DND-41 (cell line): ENCODE results near the gene ELF1.

ENCODE experiments used
- ATAC-seq: fragments of 200-7000 bp; cut with Tn5 transposase; 3 replicates; pipeline ENCODE4 v1.9.1; 2021; ENCODE audit warnings: low read depth; ENCODE audit not compliant: insufficient read depth
- DNase-seq: peaks from one replicate; pipeline ENCODE4 v3.0.0-alpha.2; 2020
- H2AFZ ChIP-seq: 2 replicates; pipeline ENCODE4 v1.6.0; 2012; ENCODE audit warnings: low read depth, low read length
- H3K27ac ChIP-seq: 2 replicates; pipeline ENCODE4 v1.5.1; 2012; ENCODE audit warnings: low read length, inconsistent platforms
- H3K27me3 ChIP-seq: fragments of 200-600 bp; sonication (generic); 2 replicates; pipeline ENCODE4 v1.6.0; 2012; ENCODE audit warnings: low read length, mild to moderate bottlenecking, inconsistent platforms; ENCODE audit not compliant: insufficient read depth, poor library complexity
- H3K36me3 ChIP-seq: 2 replicates; pipeline ENCODE4 v1.5.1; 2012; ENCODE audit warnings: low read length, inconsistent platforms; ENCODE audit not compliant: insufficient read depth
- H3K4me1 ChIP-seq: 2 replicates; pipeline ENCODE4 v1.5.1; 2012; ENCODE audit warnings: mild to moderate bottlenecking, low read length; ENCODE audit not compliant: insufficient read depth
- H3K4me2 ChIP-seq: 2 replicates; pipeline ENCODE4 v1.6.0; 2012; ENCODE audit warnings: mild to moderate bottlenecking, moderate library complexity, low read length, inconsistent platforms; ENCODE audit not compliant: insufficient read depth
- H3K4me3 ChIP-seq, 2 experiments: fragments of 200-600 bp in 1 of 2; shearing (Covaris generic) in 1 of 2; 2 replicates each; pipeline ENCODE4 v1.5.1; 2012 to 2016; ENCODE audit warnings: inconsistent platforms in 2 of 2, low read length in 2 of 2, mild to moderate bottlenecking in 2 of 2, low read depth in 1 of 2, moderate library complexity in 1 of 2
- H3K79me2 ChIP-seq: 2 replicates; pipeline ENCODE4 v1.6.0; 2012; ENCODE audit warnings: low read length, inconsistent platforms; ENCODE audit not compliant: insufficient read depth
- H3K9ac ChIP-seq: 2 replicates; pipeline ENCODE4 v1.6.0; 2012; ENCODE audit warnings: low read depth, mild to moderate bottlenecking, inconsistent platforms, low read length, moderate library complexity
- H3K9me3 ChIP-seq: 2 replicates; pipeline ENCODE4 v1.5.1; 2012; ENCODE audit warnings: low read length, moderate library complexity, mild to moderate bottlenecking, inconsistent platforms; ENCODE audit not compliant: insufficient read depth, severe bottlenecking
- H4K20me1 ChIP-seq: 2 replicates; pipeline ENCODE4 v1.6.0; 2012; ENCODE audit warnings: low read length; ENCODE audit not compliant: insufficient read depth
- CTCF ChIP-seq: IDR thresholded peaks from 2 replicates; pipeline ENCODE4 v1.5.1; 2012; ENCODE audit warnings: borderline replicate concordance, low read length, moderate library complexity, mild to moderate bottlenecking; ENCODE audit not compliant: poor library complexity, severe bottlenecking; ENCODE audit errors: extremely low read depth
- EZH2 ChIP-seq: IDR thresholded peaks from 3 replicates; pipeline ENCODE4 v1.6.1; 2012; ENCODE audit warnings: borderline replicate concordance, low read depth, mild to moderate bottlenecking, moderate library complexity, low read length, inconsistent platforms; ENCODE audit not compliant: severe bottlenecking

The ELF1 gene

GRCh38 chr13:40984668-40985366 is 34.3 kb downstream of the ELF1 start:
- peak overlapping the region; percentile 75 for H3K4me2 ChIP-seq
- H3K27ac ChIP-seq: peak overlapping the region; percentile 94
- ATAC-seq (peak; percentile 62), DNase-seq (no peak)
- TF ChIP-seq CTCF (no peak), EZH2 (no peak)
- no peaks in the 10 kb centered on the region for H3K9me3 ChIP-seq
- no peaks in the 10 kb centered on the region for H3K27me3 ChIP-seq
- peak overlapping the region; percentile 73 for H3K9ac ChIP-seq
- H4K20me1 ChIP-seq: peaks cover 8% of the 10 kb centered on the region; the same call in 1 of the 2 replicates
- peak overlapping the region; percentile 18 to 53; a peak in 3 of 4 replicates for H3K4me3 ChIP-seq
- H3K36me3 ChIP-seq: peaks cover 22% of the 10 kb centered on the region
- peaks cover 95% of the 10 kb centered on the region for H3K4me1 ChIP-seq
- H3K79me2 ChIP-seq: peaks cover 99% of the 10 kb centered on the region
- no peak overlapping the region for H2AFZ ChIP-seq

DNA sequence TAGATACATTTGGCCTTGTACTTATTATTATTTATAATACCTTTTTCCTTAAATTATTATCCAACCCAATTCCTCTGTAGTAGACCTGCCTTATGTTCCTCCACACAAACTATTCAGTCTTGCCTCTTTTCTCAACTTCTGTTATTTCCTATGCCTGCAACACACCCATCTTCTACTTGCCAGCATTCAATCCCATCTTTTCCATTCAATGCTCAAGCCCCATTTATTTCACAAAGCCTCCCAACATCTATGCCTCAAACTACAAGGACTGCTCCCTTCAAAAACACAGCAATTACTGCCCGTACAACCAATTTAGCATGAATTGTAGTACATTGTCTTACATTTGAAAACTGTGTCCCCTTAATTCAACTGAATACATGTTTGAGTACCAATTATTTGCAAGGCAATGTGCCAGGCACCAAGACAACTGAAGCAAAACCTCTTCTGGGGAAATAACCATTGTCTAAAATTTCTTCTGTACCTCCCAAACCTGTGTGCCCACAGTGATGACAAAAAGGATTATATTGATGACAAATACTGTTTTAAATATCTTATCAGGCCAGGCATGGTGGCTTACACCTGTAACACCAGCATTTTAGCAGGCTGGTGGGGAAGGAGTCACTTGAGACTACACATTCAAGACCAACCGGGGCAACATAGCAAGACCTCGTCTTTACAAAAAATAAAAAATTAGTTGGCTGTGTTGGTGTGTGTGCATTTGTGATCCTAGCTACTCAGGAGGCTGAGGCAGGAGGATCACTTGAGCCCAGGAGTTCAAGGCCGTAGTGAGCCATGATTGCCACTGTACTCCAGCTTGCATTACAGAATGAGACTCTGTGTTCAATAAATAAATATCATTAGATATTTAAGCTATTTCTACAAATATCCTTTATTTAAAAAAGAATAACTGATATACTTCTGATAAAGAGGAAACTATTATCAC is 35.1 kb downstream of the ELF1 start:
- H3K79me2 ChIP-seq: peaks cover 99% of the 10 kb centered on the region
- peak overlapping the region; percentile 73 for H3K9ac ChIP-seq
- DNase-seq: no peak
- peak overlapping the region; percentile 75 for H3K4me2 ChIP-seq
- H3K9me3 ChIP-seq: no peaks in the 10 kb centered on the region
- ATAC-seq: no peak
- peak overlapping the region; percentile 18 to 53; a peak in 3 of 4 replicates for H3K4me3 ChIP-seq
- H4K20me1 ChIP-seq: peaks cover 14% of the 10 kb centered on the region; the same call in 1 of the 2 replicates
- TF ChIP-seq EZH2: no peak
- TF ChIP-seq CTCF: no peak
- H3K4me1 ChIP-seq: peaks cover 96% of the 10 kb centered on the region
- no peaks in the 10 kb centered on the region for H3K27me3 ChIP-seq
- H2AFZ ChIP-seq: no peak overlapping the region
- peaks cover 29% of the 10 kb centered on the region for H3K36me3 ChIP-seq
- H3K27ac ChIP-seq: peak overlapping the region; percentile 94

- Histone ChIP-seq H3K27ac (peak overlapping the region; percentile 94), H3K9ac (peak overlapping the region; percentile 73)
These were observed 35.9 kb downstream of the ELF1 start for GRCh38 chr13:40983259-40983658.

More at GRCh38 chr13:40983259-40983658, 35.9 kb downstream of the ELF1 start:
- Histone ChIP-seq H3K27me3 (no peaks in the 10 kb centered on the region), H3K36me3 (peaks cover 30% of the 10 kb centered on the region), H3K9me3 (no peaks in the 10 kb centered on the region), H3K79me2 (peaks cover 99% of the 10 kb centered on the region), H3K4me1 (peaks cover 96% of the 10 kb centered on the region), H3K4me3 (peak overlapping the region; percentile 44 to 64; a peak in 3 of 4 replicates), H2AFZ (0 out of 2 replicates have a peak overlapping the region, but pooled peaks have one; percentile 10), H3K4me2 (peak overlapping the region; percentile 75), H4K20me1 (peaks cover 18% of the 10 kb centered on the region; the same call in 1 of the 2 replicates)
- DNase-seq: no peak
- no peak for TF ChIP-seq EZH2
- no peak for TF ChIP-seq CTCF
- ATAC-seq: no peak
